Activated CD4-positive, alpha-beta T cell treated with anti-CD3 and anti-CD28 coated beads, Interleukin-2, amount 50 U/mL, for 4 hours (primary cell): ENCODE results near the gene UIMC1.

Experiments used
- DNase-seq, 2 experiments: peaks; one replicate each; pipeline ENCODE4 v3.0.0-alpha.2; 2020

The UIMC1 gene

DNA sequence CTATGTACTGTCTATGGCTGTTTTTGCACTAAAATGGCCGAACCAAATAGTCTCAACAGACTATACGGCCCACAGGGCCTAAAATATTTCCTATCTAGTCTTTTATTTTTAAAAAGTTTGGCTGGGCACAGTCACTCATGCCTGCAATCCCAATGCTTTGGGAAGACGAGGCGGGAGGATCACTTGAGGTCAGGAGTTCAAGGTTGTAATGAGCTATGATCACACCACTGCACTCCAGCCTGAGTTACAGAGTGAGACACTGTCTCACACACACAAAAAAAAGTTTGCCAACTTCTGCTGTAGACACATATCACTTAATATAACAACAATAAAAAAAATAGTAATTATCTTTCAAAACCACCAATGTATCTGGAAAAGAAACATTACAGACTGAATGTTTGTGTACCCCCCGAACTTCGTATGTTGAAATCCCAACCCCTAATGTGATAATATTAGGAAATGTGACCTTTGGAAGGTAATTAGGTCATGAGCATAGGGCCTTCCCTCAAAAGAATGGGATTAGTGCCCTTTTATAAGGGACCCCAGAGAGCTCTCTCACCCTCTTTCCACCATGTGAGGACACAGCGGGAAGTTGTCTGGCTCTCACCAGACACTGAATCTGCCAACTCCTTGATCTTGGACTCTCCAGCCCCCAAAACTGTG is 53.9 kb downstream of the UIMC1 start:
- no peak for DNase-seq

GRCh38 chr5:176948458-176948857 is 58.1 kb downstream of the UIMC1 start:
- DNase-seq: no peak

- DNase-seq: no peak
These were observed 58.7 kb downstream of the UIMC1 start for GRCh38 chr5:176947847-176948246.

DNA sequence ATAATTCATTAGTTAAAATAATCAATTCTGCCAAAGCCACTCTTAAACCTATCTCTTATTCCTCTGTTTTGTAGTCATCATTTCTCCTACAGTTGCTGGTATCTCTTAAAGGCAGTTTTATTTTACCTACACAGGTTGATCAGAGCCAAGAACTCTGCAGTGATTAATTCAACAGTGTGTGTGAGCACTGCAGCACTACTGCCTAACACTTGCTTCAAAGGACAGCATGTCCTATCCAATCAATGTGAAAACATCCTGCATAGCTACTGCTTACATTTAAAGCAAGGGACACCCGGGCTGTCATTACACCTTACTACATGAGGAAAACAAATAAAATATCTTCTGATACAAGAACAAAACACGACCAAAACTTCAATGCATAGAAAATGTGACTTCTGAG is 62.3 kb downstream of the UIMC1 start:
- no peak for DNase-seq

- DNase-seq: no peak
These were observed 62.8 kb downstream of the UIMC1 start for GRCh38 chr5:176943816-176944215.

- no peak for DNase-seq
These were observed 64.6 kb downstream of the UIMC1 start for GRCh38 chr5:176941951-176942350.

DNA sequence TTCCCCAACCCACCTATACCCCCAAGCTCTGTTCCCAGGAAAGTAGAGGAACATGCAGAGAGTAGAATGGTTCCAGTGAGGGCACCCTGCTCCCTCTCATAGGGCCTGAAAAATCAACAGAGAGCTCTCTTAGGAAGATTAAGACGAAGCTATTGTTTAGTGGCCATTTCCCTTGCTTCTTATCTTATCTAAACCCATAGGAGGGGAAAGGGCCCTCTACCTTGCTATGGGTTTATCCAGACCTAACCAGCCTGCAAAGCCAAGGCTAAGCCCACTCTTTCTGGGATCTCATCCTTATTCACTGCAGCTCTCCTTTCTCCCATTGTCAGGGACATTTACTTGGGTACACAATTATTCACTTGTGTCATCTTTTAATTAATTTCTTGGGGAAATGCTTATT is 68.1 kb downstream of the UIMC1 start:
- DNase-seq: no peak

DNA sequence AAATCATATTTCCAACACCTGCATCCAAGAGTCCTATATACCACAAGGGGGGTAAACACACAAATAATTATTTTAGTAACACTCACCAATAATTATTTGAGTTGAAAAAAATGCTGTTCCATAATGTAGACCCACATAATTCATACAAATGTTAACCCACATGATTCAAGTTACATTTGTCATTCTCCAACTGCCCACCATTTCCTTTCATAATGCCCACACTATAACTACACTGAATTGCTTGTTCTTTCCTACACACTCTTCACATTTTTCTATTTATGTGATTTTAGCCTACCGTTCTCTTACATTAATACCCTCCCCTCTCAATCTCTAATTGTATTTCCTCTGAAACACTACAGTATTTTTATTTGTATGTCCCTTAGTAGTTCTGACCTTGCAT is 71.6 kb downstream of the UIMC1 start:
- no peak for DNase-seq

DNA sequence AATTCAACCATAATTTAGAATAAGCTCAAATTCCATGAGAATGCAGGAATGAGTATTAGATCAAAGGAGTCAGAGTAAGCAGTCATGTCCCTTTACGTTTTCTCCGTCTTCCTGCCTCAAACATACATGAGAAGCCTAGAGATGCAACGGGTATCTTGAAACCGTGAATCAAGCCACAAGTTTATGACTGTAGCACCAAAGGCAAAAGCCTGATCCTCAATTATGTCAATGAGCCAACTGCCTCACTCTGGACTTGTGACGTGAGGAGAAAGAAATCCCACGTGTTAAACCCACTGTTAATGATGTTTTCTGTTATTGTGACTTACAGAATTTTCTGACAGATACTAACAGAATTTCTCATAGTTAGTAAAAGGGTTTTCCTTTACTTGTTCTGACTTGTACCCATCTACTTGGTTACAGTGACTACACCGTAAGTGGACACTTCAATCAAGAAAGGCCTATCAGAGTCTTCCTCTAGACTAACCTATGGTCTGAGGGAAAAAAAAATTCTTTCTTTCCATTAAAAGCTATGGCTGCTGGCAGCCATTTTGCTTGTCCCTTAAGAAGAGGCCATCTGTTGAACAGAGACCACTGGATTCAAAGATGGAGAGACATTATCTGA is 72.2 kb downstream of the UIMC1 start:
- DNase-seq: no peak

DNA sequence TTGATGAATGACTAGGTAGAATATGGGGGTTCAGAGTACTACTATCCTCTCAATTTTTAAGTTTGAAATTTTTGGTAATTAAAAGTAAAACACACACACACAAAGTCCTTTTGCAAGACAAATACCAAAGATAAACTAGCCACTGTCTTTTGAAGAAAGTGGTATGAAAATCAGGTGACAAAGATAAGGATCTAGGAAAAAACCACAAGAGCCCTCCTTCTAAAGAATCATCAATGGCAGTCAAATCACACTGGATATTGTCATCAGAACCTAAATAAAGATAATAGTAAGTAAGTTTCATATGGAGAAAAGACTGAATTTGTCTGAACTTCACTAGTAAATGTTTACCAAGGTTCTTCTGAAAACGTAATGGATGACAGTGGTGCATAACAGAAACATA is 76.9 kb downstream of the UIMC1 start:
- DNase-seq: no peak

- DNase-seq: no peak
These were observed 79.0 kb downstream of the UIMC1 start for GRCh38 chr5:176927562-176927961.

DNA sequence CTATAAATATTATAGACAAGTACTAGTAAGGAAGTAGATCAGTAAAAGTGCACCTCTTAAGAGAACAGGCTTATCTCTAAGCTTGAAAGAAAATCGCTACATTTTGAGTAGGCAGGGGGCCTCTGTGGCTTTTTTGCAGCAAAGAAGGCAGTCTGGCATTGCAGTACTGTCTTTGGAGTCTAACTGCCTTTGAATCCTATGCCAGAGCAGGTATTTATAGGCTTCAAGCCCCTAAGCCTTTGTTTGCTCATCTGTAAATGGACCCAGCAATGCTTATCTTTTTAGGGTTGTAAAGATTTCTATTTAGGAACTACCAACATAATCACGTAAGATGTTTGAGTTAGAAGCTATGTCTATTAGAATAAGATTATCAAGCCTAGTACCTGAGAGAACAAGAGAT is 83.8 kb downstream of the UIMC1 start:
- DNase-seq: no peak

DNA sequence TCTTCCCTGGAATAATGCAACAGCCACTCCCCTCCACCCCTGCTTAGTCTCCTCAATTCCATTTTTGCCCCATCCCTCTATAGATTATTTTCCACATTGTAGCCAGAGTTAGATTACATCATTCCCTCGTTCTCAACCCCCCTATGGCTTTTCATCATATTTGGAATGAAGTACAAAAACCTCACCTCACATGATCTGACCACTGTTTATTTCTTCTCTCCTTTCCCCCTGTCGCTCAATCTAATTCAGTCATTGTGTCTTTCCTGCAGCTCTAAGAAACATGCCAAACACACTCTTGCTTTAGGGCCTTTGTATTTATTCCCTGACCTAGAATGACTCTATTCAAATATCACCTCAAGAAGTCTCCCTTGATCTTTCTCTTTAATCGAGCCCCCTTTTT is 84.9 kb downstream of the UIMC1 start:
- DNase-seq: no peak

DNA sequence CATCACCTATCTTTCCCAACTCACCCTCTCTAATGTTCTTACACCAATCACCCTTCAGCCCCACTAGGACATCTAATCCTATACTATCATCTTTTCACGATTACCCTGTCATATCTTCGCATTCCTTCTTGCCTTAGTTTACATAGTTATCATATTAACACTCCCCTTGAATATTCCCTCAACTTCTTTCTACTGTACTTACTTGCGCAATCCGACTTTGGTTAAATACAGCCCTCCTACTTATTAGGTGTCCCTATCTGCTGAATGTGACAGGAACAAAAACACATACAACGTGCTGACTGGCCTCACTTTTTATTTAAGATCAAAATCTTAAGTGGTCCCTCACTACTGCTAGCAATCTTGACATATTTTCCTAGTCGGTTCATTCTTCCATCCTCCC is 88.0 kb downstream of the UIMC1 start:
- no peak for DNase-seq

GRCh38 chr5:176916337-176916736 is 90.2 kb downstream of the UIMC1 start:
- no peak for DNase-seq

GRCh38 chr5:176915906-176916305 is 90.7 kb downstream of the UIMC1 start:
- DNase-seq: no peak

DNA sequence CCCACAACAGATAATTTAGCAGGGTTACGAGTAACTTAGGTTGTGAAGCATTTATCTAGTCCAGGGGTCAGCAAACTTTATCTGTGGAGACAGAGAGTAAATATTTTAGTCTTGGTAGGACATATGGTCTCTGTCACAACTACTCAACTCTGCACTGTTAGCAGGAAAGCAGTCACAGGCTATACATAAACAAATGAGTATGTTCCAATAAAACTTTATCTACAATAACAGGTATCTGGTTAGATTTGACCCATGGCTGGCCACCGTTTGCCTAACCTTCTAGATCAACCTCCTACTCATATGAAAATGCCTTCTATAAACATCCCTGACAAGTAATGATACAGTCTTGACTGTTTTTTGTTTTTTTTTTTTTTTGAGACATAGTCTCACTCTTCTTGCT is 94.5 kb downstream of the UIMC1 start:
- no peak for DNase-seq

DNA sequence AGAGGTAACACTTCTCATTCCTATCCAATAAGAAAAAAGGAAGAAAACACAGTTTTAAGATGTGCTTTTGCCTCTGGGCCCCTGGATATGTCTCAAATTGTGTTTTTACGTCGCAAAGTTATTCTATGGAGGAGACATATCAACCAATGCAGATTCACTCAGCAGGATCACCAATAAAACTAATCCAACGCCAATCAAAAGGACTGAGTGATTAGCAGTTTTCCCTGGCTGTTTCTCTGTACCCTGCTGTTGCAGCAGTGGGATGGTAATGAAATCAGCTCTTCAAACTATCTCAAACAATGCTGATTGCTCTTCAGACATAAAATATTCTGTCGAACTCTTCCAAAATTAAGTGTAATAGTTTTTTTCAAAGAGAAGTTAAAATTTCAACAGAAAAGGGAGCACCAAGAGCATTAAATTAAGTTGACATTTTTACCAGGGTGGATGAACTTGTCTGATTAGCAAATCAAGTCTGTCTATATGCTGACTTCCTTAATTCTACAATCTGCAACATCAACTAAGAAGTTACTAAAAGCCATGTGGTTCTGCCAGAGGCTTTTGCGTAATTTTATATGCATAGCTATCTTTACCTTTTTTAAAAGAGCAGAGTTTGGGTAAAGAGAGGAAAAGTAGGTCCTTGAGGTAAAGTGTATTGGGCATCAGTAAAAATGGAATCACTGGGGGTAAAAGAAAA is 97.8 kb downstream of the UIMC1 start:
- no peak for DNase-seq

DNA sequence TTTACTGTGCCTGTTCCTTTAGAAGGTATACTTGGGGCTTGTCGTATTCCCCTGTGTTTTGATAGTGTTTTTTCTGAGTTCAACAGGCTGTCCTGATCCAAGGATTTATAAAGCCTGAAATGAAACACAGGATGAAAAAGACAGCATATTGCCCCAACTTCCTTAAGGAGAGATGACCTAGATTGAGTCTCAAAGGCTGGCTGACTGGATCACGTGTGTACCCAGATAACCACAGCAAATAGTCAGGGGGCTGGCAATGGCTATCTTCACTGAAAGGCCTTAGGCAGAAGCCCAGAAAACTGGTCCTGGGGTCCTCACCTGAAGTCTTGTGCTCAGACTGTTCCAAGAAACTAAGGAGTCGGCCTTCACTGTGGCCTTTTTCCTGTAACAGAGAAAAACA is 99.8 kb downstream of the UIMC1 start:
- no peak for DNase-seq

- DNase-seq: no peak
These were observed 100.5 kb downstream of the UIMC1 start for GRCh38 chr5:176906126-176906525.

- no peak for DNase-seq
These were observed 102.3 kb downstream of the UIMC1 start for GRCh38 chr5:176904276-176904675.

DNA sequence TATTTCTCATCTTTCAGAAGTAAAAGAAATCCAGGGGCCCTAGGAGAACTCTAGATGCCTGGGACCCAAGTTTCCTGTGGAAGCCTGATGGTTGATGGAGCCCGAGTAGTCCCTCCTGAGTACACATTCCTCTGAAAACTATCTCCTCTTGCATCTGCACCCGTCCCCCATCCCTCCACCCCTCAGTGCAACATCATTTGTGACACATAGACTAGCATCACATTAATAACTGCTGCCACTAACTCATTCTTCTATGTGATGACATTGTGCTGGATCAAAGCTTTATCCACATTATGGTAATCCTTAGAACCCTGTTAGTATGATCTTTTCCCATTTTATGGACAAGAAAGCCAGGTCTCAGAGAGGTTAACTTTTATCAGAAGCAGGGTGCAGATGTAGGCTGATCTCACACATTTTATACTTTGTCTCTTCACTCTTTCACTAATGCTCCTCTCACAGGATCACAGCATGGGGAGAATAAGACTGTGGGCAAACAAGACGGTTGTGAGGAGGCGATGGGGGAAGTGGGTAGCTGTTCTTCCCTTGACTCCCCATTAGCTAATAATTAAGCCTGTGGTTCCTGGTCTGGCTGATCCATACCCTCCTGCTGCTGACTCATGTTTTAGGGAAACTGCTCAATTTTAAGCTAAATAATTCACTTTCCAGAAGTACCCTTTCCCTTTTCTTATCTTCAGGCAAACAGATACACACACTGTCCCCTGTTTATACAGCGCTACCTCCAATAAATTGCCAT is 103.5 kb downstream of the UIMC1 start:
- no peak for DNase-seq

DNA sequence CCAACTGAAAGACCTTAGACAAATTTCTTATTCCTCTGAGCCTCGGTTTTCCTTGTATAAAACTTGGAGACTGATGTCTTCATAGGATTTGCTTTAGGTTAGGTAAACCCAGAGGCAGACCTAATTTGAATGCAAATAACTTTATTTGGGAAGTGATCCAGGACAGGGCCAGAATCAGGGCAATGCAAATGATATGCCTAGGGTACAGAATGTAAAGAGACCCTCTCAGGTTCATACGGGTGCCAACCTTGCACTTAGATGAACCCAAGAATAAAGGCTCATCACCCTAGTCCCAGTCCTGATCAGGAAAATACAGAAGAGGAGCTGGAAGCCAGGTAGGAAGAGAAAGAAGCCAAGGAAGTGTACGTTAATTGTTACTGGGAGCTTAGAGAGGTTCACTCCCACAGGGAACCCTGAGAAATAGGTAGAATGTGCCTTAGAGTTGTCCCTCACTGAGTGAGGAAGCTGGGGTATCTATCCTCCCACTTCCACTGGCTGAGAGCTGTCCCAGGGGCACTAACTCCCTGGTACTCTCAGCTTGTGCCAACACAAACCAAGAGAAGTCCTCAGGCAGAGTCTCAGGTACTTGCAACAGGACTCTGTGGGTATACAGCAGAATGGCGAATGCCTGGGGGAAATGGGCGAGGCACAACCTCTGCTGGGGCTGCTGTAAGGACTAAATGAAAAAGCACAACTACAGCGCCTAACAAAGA is 104.3 kb downstream of the UIMC1 start:
- DNase-seq: no peak
